ENCODE measurements around the gene MRPS2. TPM values are rescaled to one million over a fixed set of nuclear protein-coding genes. Genes with fewer than 3 reads are reported as not detected.

The MRPS2 gene
- total RNA-seq, 2 experiments from 2014 or later: 65.0 to 71.5 TPM

DNA sequence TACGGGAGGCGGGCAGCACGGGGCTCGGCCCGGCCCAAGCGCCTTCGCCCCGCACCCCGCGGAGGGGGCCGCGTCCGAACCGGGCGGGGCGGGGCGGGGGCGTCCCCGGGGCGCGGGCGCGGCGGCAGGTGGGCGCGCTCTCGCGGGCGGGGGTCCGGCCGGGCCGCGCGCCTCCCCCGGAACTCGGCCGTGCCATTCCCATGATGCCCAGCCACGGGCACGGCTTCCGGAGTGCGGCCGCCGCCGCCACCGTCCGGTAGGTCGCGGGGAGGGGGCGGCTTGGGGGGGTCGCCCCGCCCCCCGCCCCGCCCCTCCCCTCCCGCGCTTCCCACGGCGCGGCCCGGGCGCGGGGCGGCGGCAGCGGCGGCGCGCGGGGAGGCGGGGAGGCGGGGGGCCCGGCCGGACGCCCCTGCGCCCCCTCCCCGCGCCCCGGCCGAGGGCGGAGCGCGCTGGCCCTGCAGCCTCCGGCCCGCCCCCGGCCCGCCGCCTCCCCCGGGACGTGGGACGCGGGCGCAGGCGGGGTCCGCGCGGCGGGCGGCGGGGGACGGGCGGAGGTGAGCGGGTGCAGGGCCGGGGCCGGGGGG lies 20.9 kb upstream of the MRPS2 start, which contains the start of gene PPP1R26:
TSS of gene PPP1R26 (plus strand) at position 314 of the 584 bp plus-strand sequence. CDS start 4,729 bp downstream, outside the sequence.
- ChIA-PET POLR2A (no interaction called here), CTCF (no interaction called here)

DNA sequence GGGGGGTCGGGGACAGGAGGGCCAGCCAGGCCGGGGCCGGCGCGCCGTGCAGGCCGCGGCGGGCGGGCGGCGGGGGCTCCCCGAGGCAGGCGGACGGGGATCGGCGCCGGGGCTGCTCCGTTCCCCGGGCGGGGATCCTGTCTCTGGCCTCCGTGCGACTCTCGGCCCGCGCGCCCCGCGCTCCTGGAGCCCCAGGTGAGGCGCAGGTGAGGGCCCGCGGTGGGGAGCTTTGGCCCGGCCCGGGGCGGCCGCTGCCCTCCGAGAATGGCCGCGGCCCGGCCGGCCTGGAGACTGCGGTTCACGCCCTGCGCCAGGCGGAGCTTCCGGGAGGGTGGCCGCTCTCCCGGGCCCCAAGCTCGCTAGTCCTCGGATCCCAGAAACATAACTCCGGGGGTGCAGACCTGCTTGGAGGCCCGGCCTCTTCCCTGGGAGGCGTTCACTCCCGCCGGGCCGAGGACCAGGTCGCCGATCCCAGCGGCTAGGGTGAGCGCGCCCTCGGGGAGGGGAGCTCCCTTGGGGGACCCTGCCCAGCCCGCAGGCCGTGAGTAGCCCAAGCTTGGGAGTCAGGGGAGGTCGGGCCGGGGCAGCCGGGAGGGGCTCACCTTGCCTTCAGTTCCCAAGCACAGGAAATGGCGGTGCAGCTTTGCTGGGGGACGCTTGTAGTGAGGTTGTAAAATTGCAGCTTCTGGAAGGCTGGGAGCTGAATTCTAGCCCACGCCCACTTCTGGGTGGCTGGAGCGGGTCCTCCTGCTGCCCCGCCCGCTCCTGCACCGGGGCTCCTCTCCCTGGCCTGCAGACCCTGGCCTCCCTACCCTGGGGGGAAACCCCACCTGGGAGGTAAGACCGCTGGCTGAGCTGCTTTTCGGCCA lies 20.2 kb upstream of the MRPS2 start:
- ChIA-PET CTCF (no interaction called here), POLR2A (interaction anchor here (0.5 kb wide), 1 partner anchor 20 kb away, joined by 3 read pairs; the partner anchor contains the start of gene MRPS2)

DNA sequence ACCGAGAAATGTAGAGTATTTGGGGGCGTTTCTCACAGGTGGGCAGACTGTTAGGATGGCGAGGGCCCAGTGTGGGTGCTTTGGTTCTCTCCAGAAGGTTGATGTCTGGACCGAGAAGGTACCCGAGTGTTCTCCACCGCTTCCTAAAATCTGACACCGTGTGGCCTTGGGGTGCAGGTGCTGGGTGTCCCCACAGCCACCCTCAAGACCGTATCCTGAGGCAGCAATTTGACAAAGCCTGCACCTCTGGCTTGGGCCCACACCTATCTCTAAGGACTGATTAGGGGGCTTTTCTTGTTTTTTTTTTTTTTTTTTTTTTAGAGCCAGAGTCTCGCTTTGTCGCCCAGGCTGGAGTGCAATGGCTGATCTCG lies 19.6 kb upstream of the MRPS2 start:
- CTCF ChIA-PET: interaction anchor here (0.7 kb wide), 1 partner anchor 1824 kb away, joined by 3 read pairs; no protein-coding TSS in a partner anchor
- POLR2A ChIA-PET: interaction anchor here (0.5 kb wide), 1 partner anchor 19 kb away, joined by 3 read pairs; the partner anchor contains the start of gene MRPS2

DNA sequence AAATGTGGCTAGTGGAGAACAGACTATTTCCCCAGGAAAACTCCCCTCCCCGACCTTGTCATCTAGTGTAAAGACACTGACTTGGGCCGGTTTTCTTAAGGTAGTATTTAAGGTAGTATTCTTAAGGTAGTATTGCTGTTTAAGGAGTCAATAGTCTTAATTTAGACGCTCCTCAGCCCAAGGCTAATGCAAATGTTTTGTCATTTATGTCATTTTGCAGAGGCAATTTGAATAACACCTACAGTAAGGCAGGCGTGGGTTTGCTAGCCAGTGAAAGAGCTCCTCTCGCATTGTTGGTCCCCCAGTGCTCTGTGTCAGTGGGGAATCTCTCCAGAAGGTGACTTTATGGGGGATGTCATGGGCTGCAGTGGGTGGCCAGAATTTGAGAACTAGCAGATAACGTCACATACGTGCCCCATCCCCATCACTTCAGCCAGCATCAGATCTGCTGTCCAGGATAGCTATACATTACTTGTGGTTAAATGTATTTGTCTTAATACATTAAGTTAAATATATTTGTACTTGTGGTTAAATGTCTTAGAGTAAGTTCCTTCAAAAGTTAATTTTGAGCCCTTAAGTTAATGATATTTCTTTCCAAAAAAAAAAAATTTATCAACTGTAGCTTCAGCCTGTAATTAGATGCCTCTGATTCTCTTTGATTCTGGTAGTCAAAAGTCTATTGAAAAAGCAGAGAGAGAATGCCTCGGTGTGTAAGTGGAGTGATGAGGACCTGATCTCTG lies 18.3 kb upstream of the MRPS2 start:
- ChIA-PET POLR2A (no interaction called here), CTCF (interaction anchor here (1.0 to 1.8 kb wide), 3 partner anchors 17 to 23 kb away, joined by 3 to 5 read pairs (median 3); partner anchors contain the start of gene MRPS2)

DNA sequence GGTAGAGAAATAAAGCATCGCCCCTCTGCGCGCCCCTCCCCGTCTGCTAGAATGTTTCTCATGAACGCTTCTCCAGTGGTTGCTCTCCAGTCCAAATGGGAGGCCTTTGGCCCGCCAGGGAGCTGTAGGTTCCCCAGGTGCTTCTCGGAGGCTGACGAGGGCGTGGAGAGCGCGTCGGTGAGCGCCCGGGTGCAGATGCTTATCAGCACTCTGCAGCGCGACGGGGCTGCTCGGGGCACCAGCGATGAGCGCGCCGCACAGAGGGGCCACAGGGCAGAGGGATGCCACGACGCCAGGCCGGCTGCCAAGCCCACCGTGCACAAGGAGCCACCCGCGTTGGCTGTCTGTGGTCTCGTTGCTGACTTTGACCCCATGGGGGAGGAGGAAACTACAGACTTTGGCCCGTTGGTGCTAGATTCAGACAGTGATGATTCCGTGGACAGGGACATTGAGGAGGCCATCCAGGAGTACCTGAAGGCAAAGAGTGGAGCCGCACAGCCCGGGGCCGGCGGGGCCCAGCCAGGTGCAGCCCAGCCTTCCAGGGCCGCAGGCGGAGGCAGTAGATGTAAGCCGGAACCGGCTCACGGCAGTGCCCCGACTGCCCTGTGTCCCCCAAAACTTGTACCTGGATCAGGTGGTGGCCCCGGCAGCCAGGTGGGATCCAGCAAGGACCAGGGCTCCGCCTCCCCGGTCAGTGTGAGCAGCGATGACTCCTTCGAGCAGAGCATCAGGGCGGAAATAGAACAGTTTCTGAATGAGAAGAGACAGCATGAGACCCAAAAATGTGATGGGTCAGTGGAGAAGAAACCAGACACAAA lies 15.8 kb upstream of the MRPS2 start:
- ChIA-PET POLR2A (no interaction called here), CTCF (no interaction called here)

DNA sequence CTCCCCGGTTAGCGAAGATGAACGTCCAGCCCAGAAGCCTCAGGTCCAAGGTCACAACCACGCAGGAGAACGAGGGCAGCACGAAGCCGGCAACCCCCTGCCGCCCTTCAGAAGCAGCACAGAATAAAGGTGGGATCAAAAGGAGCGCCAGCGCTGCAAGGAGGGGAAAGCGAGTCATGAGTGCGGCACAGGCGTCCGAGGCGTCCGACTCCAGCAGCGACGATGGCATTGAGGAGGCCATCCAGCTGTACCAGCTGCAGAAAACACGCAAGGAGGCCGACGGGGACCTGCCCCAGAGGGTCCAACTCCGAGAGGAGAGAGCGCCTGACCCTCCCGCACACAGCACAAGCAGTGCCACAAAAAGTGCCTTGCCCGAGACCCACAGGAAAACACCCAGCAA lies 15.1 kb upstream of the MRPS2 start:
- POLR2A ChIA-PET: no interaction called here
- CTCF ChIA-PET: no interaction called here

DNA sequence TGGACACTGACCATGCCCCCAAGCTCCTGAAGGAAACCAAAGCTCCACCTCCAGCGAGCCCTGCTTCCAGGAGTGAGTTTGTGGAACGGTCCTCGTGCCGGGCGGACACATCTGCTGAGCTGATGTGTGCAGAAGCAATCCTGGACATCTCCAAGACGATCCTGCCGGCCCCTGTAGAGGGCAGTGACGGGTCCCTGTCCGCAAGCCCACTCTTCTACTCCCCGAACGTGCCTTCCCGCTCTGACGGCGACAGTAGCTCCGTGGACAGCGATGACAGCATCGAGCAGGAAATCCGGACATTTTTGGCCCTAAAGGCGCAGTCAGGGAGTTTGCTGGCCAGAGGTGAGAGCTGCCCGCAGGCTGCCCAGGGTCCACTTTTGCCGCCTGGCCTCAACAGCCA lies 14.7 kb upstream of the MRPS2 start:
- ChIA-PET CTCF (no interaction called here), POLR2A (no interaction called here)

DNA sequence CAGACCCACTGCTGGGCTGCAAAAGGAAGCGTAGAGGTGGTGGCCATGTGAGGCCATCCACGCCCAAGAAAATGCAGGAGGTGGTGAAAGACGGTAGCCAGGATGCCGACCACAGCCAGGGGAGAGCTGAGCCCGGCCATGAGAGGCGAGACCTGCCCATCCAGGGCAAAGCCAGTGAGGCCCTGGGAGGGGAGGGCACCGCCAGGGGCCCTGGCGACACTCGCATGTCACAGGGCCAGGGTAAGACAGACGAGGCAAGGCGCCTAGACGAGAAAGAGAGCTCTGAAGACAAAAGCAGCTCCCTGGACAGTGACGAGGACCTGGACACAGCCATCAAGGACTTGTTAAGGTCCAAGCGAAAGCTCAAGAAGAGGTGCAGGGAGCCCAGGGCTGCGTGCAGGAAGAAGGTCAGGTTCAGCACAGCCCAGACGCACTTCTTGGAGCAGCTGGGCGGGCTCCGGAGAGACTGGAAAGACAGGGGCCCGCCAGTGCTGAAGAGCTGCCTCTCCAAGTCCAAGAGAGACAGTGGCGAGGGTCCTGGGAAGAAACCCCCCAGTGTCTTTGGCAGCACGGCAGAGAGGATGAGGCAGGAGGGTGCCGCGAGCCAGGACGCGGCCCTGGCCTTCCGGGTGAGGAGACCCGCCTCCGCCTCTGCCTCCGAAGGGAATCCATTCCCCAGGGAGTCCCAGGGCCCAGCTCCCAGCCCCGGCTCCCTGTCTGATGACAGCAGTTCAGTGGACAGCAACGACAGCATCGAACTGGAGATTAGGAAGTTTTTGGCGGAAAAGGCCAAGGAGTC lies 14.0 kb upstream of the MRPS2 start:
- ChIA-PET CTCF (no interaction called here), POLR2A (no interaction called here)

DNA sequence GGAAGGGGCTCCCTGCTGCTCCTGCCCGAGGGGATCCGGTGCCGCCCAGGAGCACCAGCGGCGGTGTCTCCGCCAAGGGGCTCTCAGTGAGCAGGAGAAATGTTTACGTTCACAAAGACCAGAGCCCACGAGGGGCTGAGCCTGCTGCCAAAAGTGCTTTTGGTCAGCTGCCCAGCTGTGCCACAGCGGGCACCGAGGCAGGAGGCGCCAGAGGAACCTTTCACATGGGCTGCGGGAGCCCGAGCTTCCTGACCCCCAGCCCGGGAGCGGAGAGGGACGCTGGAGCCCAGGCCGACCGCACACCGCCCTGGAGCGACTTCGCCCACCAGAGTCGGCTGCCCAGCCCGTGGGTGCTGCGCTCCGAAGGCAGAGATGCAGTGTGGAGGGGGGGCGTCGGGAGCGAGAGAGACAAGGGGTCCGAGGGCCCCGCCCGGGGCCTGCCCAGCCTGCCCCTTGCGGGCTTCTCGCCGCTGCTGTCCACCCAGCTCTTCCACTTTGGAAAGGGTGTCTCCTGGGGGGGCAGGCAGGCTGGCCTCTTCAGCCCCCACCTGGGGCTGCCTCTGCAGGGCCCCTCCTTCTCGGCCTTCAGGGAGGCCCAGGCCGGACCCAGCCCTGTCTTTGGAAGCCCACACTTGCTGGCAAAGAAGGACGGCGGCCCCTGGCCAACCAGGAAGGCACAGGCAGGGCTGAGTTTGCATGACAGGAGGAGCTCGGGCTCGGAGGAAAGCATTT lies 13.0 kb upstream of the MRPS2 start:
- ChIA-PET POLR2A (no interaction called here), CTCF (interaction anchor here (1.4 kb wide), 1 partner anchor 16 kb away, joined by 3 read pairs; no protein-coding TSS in a partner anchor)

DNA sequence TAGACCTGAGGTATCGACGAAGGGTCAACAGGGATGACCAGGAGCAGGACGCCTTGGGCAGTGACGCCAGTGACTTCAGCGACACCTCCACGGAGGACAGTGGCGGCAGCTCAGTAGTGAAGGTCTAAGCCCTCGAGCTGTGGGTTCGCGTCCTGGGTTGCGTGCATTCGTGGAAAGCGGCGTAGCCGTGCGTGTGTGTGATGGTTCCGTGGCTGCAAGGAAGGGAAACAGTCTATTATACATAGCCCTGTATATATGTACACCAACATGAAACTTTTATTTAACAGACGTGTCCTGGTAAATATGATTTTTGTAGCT lies 12.5 kb upstream of the MRPS2 start:
- ChIA-PET CTCF (interaction anchor here (1.4 kb wide), 1 partner anchor 15 kb away, joined by 3 read pairs; no protein-coding TSS in a partner anchor), POLR2A (no interaction called here)

DNA sequence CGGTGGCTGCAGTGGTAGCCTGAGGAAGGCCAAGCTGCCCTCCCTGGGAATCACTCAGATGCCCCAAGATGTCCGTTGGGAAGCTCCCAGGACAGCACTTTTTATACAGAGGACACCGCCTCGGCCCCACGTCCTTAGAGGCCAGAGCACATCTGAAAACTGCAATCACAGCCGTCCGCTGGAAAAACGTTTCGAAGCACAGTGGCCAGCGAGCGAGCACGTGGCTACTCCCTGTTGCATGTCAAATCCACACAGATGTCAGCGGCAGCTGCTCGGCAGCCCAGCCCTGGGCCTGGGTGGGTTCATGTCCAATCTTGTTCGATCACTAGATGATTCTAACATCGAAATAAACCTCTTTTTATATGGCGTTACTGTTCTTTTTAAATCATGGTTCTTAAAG lies 12.0 kb upstream of the MRPS2 start:
- POLR2A ChIA-PET: no interaction called here
- CTCF ChIA-PET: interaction anchor here (1.4 kb wide), 1 partner anchor 15 kb away, joined by 3 read pairs; no protein-coding TSS in a partner anchor

DNA sequence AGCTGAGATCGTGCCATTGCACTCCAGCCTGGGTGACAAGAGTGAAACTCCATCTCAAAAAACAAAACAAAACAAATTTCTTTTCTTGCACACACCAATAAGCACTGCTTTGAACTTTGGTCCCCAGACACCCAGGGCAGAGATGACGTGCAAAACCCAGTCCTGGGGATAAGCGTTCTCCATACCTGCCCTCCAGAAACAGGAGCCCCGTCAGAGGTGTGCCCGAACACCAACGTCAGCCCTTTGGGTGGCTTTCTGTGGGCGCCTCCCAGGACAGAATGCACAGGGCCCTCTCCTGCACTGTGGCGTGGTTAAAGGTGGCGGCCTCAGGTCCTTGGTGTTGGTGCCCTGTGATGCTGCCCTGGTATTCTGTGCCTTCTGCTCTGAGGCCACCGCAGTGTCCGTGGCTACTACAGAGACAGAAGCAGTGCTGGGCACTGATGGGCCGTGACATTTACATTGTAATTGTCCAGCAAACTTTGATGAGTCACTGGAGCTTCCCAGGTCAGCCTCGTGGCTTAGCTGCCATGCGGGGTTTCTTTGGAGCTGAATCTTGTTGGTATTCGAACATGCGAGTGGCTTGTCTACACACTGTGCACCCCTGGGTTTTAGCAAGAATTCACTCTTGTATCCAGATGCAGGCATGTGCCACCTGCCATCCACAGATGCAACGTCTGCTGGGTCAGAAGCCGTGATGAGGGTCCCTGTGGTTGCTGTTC lies 11.1 kb upstream of the MRPS2 start:
- ChIA-PET CTCF (interaction anchor here (1.4 kb wide), 1 partner anchor 14 kb away, joined by 3 read pairs; no protein-coding TSS in a partner anchor), POLR2A (no interaction called here)

DNA sequence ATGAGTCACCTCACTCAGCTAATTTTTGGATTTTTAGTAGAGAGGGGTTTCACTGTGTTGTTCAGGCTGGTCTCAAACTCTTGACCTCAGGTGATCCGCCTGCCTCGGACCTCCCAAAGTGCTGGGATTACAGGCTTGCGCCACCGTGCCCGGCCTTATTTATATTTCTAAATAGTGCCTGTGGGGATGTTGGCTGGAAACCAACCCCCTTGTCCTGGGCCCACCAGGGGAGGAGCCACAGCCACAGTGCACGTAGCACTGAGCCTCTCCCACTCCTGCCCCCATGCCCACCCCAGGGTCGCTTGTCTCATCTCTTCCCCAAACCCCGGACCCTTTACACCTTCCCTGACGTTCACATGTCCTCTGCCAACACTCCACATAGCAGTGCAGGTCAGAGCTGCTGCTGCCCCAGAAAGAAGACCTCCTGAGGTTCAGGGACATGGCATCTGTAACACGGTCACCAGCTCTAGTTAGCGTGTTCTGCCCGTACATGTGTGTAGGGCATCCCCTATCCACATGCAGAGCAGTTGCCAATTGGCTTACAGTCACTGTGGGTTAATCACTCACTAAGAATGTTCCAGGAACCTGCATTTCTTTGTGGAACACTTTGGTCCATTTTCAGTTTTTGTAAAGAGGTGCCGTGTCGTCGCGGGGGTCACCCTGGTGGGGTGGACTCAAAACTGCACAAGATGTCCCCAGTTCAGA lies 10.2 kb upstream of the MRPS2 start:
- CTCF ChIA-PET: no interaction called here
- POLR2A ChIA-PET: no interaction called here

DNA sequence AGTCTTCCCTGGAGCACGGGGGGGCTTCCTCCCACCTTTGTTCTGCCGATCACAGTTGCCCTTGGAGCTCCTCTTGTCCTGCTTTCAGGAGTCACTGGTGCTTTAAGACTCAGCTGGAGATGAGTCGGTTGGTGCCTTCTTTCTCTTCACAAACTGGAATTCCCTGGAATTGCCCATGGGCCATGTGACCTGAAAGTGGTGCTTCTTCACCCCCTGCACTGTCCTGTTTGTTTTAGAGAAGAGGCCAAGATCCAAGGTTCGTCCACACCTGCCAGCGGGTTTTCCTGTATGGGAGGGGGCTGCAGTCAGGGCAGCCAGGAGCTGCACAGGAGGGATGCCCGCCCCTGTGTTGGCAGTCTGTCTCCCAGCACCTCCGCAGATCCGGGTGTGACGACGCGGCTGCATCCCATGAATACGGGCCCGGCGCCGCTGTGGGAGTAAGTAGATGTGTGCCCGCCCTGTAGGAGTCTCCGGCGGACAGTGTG lies 9.5 kb upstream of the MRPS2 start:
- CTCF ChIA-PET: no interaction called here
- POLR2A ChIA-PET: no interaction called here

DNA sequence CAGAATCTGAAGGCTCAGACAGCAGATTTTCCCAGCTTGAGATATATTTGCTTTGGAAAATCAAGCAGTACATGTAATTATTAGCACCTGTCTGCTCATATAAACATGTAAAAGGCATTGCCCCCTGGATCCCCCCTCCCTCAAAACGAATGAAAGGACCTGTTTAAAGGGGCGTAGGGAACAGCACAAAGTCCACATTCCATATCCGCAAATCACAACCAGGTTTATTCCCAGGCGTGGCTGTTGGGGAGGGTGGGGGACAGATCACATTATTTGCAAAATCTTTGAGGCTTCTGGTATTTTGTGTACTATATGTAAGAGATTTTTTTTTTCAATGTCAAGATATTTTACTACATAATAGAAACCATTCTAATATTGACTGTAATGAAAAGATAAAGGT lies 8.7 kb upstream of the MRPS2 start:
- ChIA-PET CTCF (no interaction called here), POLR2A (no interaction called here)

DNA sequence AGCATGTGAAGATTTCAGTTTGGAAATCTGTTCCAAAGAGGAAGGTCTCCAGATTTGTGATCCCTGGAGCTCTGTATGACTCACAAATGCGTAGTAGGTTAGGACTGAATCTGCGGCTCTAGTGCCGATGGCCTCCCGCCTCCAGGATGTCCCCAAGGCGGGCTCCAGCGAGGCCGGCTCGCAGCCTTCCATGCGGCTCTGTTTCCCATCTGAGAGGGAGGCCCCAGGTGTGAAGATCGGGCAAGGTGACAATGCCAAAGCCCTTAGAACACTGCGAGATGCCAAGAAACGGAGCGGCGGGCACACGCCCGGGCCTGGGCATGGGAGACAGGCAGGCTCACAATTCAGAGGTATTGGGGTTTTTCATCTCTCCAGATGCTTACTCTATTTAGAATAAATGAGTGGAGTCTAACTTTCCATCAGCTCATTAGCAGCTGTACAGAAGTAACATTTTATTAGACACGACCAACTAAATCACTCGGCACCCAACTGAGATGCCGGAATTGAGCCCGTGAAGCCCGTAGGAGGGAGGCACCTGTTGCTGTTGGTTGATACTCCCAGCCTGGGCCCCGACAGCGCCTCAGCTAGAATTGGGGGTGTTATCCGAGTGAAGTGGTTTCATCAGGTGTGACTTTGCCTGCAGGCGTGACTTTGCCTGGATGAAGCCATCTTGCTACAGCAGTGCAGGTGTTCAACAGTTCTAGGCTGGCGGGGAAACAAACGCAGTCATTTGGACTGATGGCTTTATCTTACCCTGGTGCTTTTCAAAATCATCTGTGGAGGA lies 7.4 kb upstream of the MRPS2 start:
- ChIA-PET POLR2A (no interaction called here), CTCF (no interaction called here)
